SK-N-MC (cell line): ENCODE results near the gene PPM1N.

ENCODE experiments used
- EZH2 ChIP-seq: fragments of 200-600 bp; sonication (generic); IDR thresholded peaks from one replicate; pipeline ENCODE4 v1.6.1; 2017; ENCODE audit warnings: antibody characterized with exemption
- FOXP2 ChIP-seq: optimal IDR thresholded peaks from 2 replicates; pipeline ENCODE3; 2011; ENCODE audit warnings: mild to moderate bottlenecking, moderate library complexity; ENCODE audit not compliant: insufficient read depth; ENCODE audit errors: extremely low read length, control extremely low read depth
- POLR2AphosphoS5 ChIP-seq: IDR thresholded peaks from 2 replicates; pipeline ENCODE4 v1.6.1; 2012; ENCODE audit warnings: mild to moderate bottlenecking, low read depth, low read length, borderline replicate concordance

GRCh38 chr19:45495178-45495577, 3.1 kb upstream of the PPM1N start:
- no peak for TF ChIP-seq EZH2
- TF ChIP-seq POLR2AphosphoS5 = no peak
- TF ChIP-seq FOXP2 = no peak
